Esophagus squamous epithelium (tissue), 4 donors: Measurements from ENCODE around the gene RAD9A.

Experiments
- CTCF ChIP-seq, 6 experiments: fragments of 450-650 bp in 4 of 6; fragments of 200-600 bp in 2 of 6; sonication (generic) in 2 of 6; IDR thresholded peaks; one replicate each; pipeline ENCODE4 v1.5.1; 2016 to 2019; ENCODE audit warnings: antibody characterized with exemption in 6 of 6, mild to moderate bottlenecking in 4 of 6, moderate library complexity in 4 of 6
- POLR2A ChIP-seq, 4 donors: fragments of 450-650 bp; IDR thresholded peaks; one replicate each; pipeline ENCODE4 v1.6.1; 2017; ENCODE audit warnings: antibody characterized with exemption in 4 of 4, mild to moderate bottlenecking in 4 of 4, moderate library complexity in 3 of 4

DNA sequence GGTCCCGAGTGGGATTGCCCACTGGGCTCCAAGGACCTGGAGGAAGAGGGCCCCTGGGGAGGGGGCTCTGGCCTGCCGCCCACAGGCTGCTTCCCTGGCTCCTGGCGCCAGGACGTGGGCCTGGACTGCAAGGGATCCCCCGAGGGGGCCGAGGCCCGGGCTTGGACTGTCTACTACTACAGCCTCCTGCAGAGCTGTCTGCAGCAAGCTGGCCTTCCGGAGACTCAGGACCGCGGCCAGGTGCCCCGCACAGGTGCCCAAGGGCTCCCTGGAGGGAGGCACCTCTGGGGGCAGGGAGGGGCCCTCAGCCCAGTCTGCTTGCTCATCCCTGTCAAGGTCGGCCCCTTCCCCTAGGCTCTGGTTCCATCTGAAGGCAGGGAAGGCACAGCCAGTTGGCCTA is 25.6 kb downstream of the RAD9A start:
- TF ChIP-seq CTCF (IDR thresholded peaks at IDR 0.05) (no peak), POLR2A (IDR thresholded peaks at IDR 0.05) (no peak)
